K562 (cell line): ENCODE results near the gene EFCAB3. TPM values are rescaled to one million over a fixed set of nuclear protein-coding genes. Genes with fewer than 3 reads are reported as not detected.

Experiments
- ATAC-seq: fragments of 200-7000 bp; cut with Tn5 transposase; 3 replicates; pipeline ENCODE4 v1.9.1; 2020; ENCODE audit warnings: moderate library complexity
- BruUV-seq: library from RNA; stranded (reverse); fragments of 400-500 nt; replicated peaks from 2 replicates; lab custom pipeline; 2021; lab: Mats Ljungman, UMichigan
- CTCF ChIA-PET: fragments of 300-600 bp; formaldehyde crosslinking; extraction: SDS; loops from one replicate; lab custom pipeline; 2021; ENCODE audit warnings: low intra/inter-chr PET ratio; lab: Yijun Ruan, JAX
- POLR2A ChIA-PET: fragments of 300-600, 350-650 bp; sonication (Branson Sonifier 250); formaldehyde crosslinking; extraction: SDS; loops from one replicate; lab custom pipeline; 2021; ENCODE audit warnings: antibody characterized with exemption, inconsistent platforms; lab: Yijun Ruan, JAX
- DNase-seq, 4 experiments: peaks; one replicate each; pipeline versions ENCODE4 v3.0.0 to v3.0.0-alpha.2; 2011 to 2018; ENCODE audit warnings: low spot score in 3 of 4, mixed read lengths in 3 of 4; ENCODE audit errors: extremely low read depth in 1 of 4
- FAIRE-seq: peaks from 2 replicates; lab custom pipeline; 2011; peaks lifted over from hg19 to GRCh38; lab: Jason Lieb, UNC
- H2AFZ ChIP-seq: 2 replicates; pipeline ENCODE4 v1.6.0; 2011; ENCODE audit warnings: low read depth, low read length, control low read depth, inconsistent platforms
- H3K27ac ChIP-seq: fragments of 200-600 bp; 3 replicates; pipeline ENCODE4 v1.8.0; 2011; ENCODE audit warnings: low read depth, mild to moderate bottlenecking, control low read depth, inconsistent platforms, low read length, moderate library complexity, mixed read lengths; ENCODE audit errors: extremely low read depth
- H3K27me3 ChIP-seq, 2 experiments: fragments of 300-600 bp in 1 of 2; 2 replicates in 1 of 2; 3 replicates in 1 of 2; pipeline versions ENCODE4 v1.6.0 to v1.8.0; 2011; ENCODE audit warnings: inconsistent platforms in 2 of 2, low read length in 2 of 2, mild to moderate bottlenecking in 1 of 2, mixed read lengths in 1 of 2, moderate library complexity in 1 of 2; ENCODE audit not compliant: control insufficient read depth in 2 of 2, insufficient read depth in 2 of 2
- H3K36me3 ChIP-seq: fragments of 300-600 bp; 3 replicates; pipeline ENCODE4 v1.8.0; 2011; ENCODE audit warnings: mild to moderate bottlenecking, low read length, inconsistent platforms; ENCODE audit not compliant: control insufficient read depth, insufficient read depth
- H3K4me1 ChIP-seq, 2 experiments: fragments of 200-600 bp in 1 of 2; replicated peaks in 1 of 2; 2 replicates in 1 of 2; 3 replicates in 1 of 2; pipeline versions ENCODE4 v1.5.1 to v1.8.0; 2011; ENCODE audit warnings: inconsistent platforms in 2 of 2, low read length in 2 of 2, mild to moderate bottlenecking in 1 of 2, mixed read lengths in 1 of 2, moderate library complexity in 1 of 2; ENCODE audit not compliant: control insufficient read depth in 2 of 2, insufficient read depth in 2 of 2
- H3K4me2 ChIP-seq: 2 replicates; pipeline ENCODE4 v1.6.1; 2011; ENCODE audit warnings: low read length, control low read depth, inconsistent platforms, mixed read lengths; ENCODE audit not compliant: insufficient read depth
- H3K4me3 ChIP-seq: fragments of 200-600 bp; sonication (generic), shearing (Covaris generic); 2 replicates; pipeline ENCODE4 v1.5.1; 2016; ENCODE audit warnings: control low read depth, inconsistent platforms
- H3K79me2 ChIP-seq: fragments of 200-600 bp; 3 replicates; pipeline ENCODE4 v1.8.0; 2011; ENCODE audit warnings: low read length, inconsistent platforms; ENCODE audit not compliant: control insufficient read depth, insufficient read depth
- H3K9ac ChIP-seq, 2 experiments: 2 replicates each; pipeline versions ENCODE4 v1.6.0 to v1.6.1; 2011; ENCODE audit warnings: low read depth in 2 of 2, low read length in 2 of 2, control low read depth in 1 of 2, inconsistent platforms in 1 of 2, mild to moderate bottlenecking in 1 of 2, mixed read lengths in 1 of 2; ENCODE audit not compliant: insufficient read depth in 1 of 2
- H3K9me1 ChIP-seq: one replicate; pipeline ENCODE4 v1.6.0; 2011; ENCODE audit warnings: inconsistent platforms, mild to moderate bottlenecking, low read length, moderate library complexity; ENCODE audit not compliant: control insufficient read depth, insufficient read depth
- H3K9me3 ChIP-seq: replicated peaks from 2 replicates; pipeline ENCODE4 v1.5.1; 2011; ENCODE audit warnings: low read depth, low read length, inconsistent platforms; ENCODE audit not compliant: control insufficient read depth, insufficient read depth
- H4K20me1 ChIP-seq: replicated peaks from 2 replicates; pipeline ENCODE4 v1.6.1; 2011; ENCODE audit warnings: low read length, inconsistent platforms, mixed read lengths; ENCODE audit not compliant: control insufficient read depth, insufficient read depth
- ILF3 ChIP-seq: fragments of 450-650 bp; IDR thresholded peaks from 2 replicates; pipeline ENCODE4 v1.6.1; 2018; ENCODE audit warnings: antibody characterized with exemption, mild to moderate bottlenecking, moderate library complexity, borderline replicate concordance
- NFRKB ChIP-seq: fragments of 450-650 bp; IDR thresholded peaks from 2 replicates; pipeline ENCODE4 v1.6.1; 2016; ENCODE audit warnings: low read depth
- POU5F1 ChIP-seq: fragments of 150-350 bp; IDR thresholded peaks from 2 replicates; pipeline ENCODE4 v1.6.1; 2014; ENCODE audit warnings: borderline replicate concordance, low read length, low read depth, mild to moderate bottlenecking; ENCODE audit not compliant: partially characterized antibody
- RBM15 ChIP-seq: fragments of 200-400 bp; formaldehyde crosslinking; IDR thresholded peaks from 2 replicates; pipeline ENCODE4 v1.6.1; 2018; ENCODE audit warnings: mild to moderate bottlenecking, low read length, moderate library complexity; ENCODE audit not compliant: insufficient read depth
- ZNF224 ChIP-seq: sonication (generic); formaldehyde crosslinking; IDR thresholded peaks from 2 replicates; pipeline ENCODE4 v1.8.0; 2022; ENCODE audit warnings: mild to moderate bottlenecking, missing genetic modification reagents
- ZNF668 ChIP-seq: fragments of 250-450 bp; sonication (Bioruptor Pico); IDR thresholded peaks from 2 replicates; pipeline ENCODE4 v1.8.0; 2022; ENCODE audit warnings: mild to moderate bottlenecking, inconsistent platforms
- WGBS: fragments of 100-300 bp; shearing (Covaris generic); methylation state at CpG from one replicate; pipeline ENCODE4 v1.1.6; 2016; ENCODE audit warnings: low coverage, mixed read lengths; ENCODE audit not compliant: insufficient coverage; ENCODE audit errors: missing lambda C conversion rate; 5-methylcytosine and 5-hydroxymethylcytosine counted together
- in situ Hi-C: fragments of 300-500 bp; cut with MboI; formaldehyde crosslinking; loops from 4 replicates; pipeline ENCODE4 v1.15.0; 2018; ENCODE audit warnings: inconsistent platforms, mixed read lengths
- intact Hi-C: fragments of 100-400 bp; cut with micrococcal nuclease; formaldehyde crosslinking; loops from 2 replicates; pipeline ENCODE4 v1.14.2; 2022
- polyA plus RNA-seq, 8 experiments: library from polyadenylated mRNA; depleted of rRNA in 4 of 8; stranded (reverse) in 5 of 8; unstranded in 3 of 8; fragments of >200 nt; fragmentation: Nextera tagmentation in 2 of 8; fragmentation: Illumina TruSeq in 1 of 8; extraction: Ambion mirVana in 2 of 8; extraction: Trizol in 1 of 8; gene quantifications; 2 replicates each; pipeline versions ENCODE4 v1.2.1 to v1.2.3, GENCODE V29; 2011 to 2014; ENCODE audit warnings: inconsistent platforms in 1 of 8, missing spikeins in 1 of 8
- total RNA-seq, 7 experiments: library from RNA; depleted of rRNA in 6 of 7; stranded (reverse); fragments of >200 nt in 6 of 7; fragmentation: Illumina TruSeq in 2 of 7; extraction: Trizol in 2 of 7; gene quantifications; 2 replicates each; pipeline versions ENCODE4 v1.2.1 to v1.2.3, GENCODE V29; 2011 to 2021; ENCODE audit warnings: low replicate concordance in 1 of 7
- TF ChIP-seq, protein P1 (sequence below), 2 experiments: IDR thresholded peaks; 2 replicates each; pipeline ENCODE4 v1.6.1; 2012; ENCODE audit warnings: improper control_type of control experiment in 2 of 2, low read depth in 2 of 2, low read length in 2 of 2, borderline replicate concordance in 1 of 2
- TF ChIP-seq, protein P2 (sequence below), 2 experiments: fragments of 250-450 bp in 1 of 2; fragments of 450-650 bp in 1 of 2; sonication (Bioruptor Pico) in 1 of 2; IDR thresholded peaks; 2 replicates each; pipeline versions ENCODE4 v1.6.1 to v1.8.0; 2016 to 2021; ENCODE audit warnings: mild to moderate bottlenecking in 2 of 2, moderate library complexity in 2 of 2, missing compliant biosample characterization in 1 of 2, missing genetic modification characterization in 1 of 2
- TF ChIP-seq, protein P3 (sequence below): fragments of 450-650 bp; formaldehyde crosslinking; IDR thresholded peaks from 2 replicates; pipeline ENCODE4 v1.4.0; 2020; ENCODE audit warnings: mild to moderate bottlenecking, moderate library complexity

Gene EFCAB3
- total and polyA plus RNA-seq, 9 of the 15 experiments (the other 6 are each of a cell fraction or from before 2014, with no cell fraction given) = not detected

- TF ChIP-seq ZNF668 (no peak), ZNF224 (CRISPR knock-in tag) (no peak), RBM15 (no peak), NFRKB (no peak), POU5F1 (no peak)
- TF ChIP-seq, protein P1, sequence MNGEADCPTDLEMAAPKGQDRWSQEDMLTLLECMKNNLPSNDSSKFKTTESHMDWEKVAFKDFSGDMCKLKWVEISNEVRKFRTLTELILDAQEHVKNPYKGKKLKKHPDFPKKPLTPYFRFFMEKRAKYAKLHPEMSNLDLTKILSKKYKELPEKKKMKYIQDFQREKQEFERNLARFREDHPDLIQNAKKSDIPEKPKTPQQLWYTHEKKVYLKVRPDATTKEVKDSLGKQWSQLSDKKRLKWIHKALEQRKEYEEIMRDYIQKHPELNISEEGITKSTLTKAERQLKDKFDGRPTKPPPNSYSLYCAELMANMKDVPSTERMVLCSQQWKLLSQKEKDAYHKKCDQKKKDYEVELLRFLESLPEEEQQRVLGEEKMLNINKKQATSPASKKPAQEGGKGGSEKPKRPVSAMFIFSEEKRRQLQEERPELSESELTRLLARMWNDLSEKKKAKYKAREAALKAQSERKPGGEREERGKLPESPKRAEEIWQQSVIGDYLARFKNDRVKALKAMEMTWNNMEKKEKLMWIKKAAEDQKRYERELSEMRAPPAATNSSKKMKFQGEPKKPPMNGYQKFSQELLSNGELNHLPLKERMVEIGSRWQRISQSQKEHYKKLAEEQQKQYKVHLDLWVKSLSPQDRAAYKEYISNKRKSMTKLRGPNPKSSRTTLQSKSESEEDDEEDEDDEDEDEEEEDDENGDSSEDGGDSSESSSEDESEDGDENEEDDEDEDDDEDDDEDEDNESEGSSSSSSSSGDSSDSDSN (IDR thresholded peaks at IDR 0.05; ENCODE audit: borderline replicate concordance in 1 of 2, low read depth in 2 of 2, low read length in 2 of 2) = no peak
Measured at GRCh38 chr17:62381561-62381960, 1.2 kb downstream of the EFCAB3 start (continued).

DNA sequence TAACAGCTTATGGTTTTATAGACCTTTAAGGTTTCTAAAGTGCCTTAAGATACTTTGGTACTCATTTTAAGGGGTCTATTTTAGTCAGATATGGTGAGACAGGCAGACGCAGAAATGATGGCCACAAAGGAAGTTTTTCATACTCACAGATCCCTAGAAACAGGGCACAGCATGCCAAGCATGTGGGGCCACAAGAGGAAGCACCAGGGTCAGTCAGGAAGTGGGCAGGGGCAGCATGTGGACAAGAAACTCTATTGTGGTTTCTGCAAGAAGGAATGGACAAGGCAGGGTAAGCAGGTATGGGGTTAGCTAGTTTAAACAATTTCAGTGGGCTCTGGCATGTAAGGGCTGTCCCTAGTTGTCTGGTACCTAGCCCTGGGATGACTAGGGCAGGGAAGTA lies 8.5 kb downstream of the EFCAB3 start:
- in situ Hi-C loops = no loop called here
- ChIA-PET CTCF (no interaction called here), POLR2A (no interaction called here)
- WGBS = 0% methylated on average over 1 of the region's 1 CpG
- Histone ChIP-seq H3K9me3 (no peaks in the 10 kb centered on the region), H2AFZ (no peak overlapping the region), H3K27me3 (peaks cover 22 to 30% of the 10 kb centered on the region in 2 experiments; a peak in 4 of 5 replicates), H3K9me1 (no peaks in the 10 kb centered on the region), H4K20me1 (no peaks in the 10 kb centered on the region; the same call in 1 of the 2 replicates), H3K27ac (no peak overlapping the region), H3K4me1 (no peaks in the 10 kb centered on the region), H3K79me2 (no peaks in the 10 kb centered on the region), H3K4me2 (no peak overlapping the region), H3K4me3 (no peak overlapping the region), H3K9ac (no peak overlapping the region), H3K36me3 (no peaks in the 10 kb centered on the region)
- no peak for DNase-seq
- no peak for FAIRE-seq
- no TSS peak for BruUV-seq
- ATAC-seq = no peak
- TF ChIP-seq, protein P2, sequence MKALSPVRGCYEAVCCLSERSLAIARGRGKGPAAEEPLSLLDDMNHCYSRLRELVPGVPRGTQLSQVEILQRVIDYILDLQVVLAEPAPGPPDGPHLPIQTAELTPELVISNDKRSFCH (CRISPR knock-in tag; IDR thresholded peaks at IDR 0.05) = no peak
- TF ChIP-seq, protein P2 (tag; IDR thresholded peaks at IDR 0.05) = no peak
- TF ChIP-seq ILF3 = no peak
- TF ChIP-seq, protein P3, sequence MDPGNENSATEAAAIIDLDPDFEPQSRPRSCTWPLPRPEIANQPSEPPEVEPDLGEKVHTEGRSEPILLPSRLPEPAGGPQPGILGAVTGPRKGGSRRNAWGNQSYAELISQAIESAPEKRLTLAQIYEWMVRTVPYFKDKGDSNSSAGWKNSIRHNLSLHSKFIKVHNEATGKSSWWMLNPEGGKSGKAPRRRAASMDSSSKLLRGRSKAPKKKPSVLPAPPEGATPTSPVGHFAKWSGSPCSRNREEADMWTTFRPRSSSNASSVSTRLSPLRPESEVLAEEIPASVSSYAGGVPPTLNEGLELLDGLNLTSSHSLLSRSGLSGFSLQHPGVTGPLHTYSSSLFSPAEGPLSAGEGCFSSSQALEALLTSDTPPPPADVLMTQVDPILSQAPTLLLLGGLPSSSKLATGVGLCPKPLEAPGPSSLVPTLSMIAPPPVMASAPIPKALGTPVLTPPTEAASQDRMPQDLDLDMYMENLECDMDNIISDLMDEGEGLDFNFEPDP = no peak
- intact Hi-C loops = no loop called here
